IMR-90 (cell line): ENCODE results near the gene CTPS2. TPM values are rescaled to one million over a fixed set of nuclear protein-coding genes. Genes with fewer than 3 reads are reported as not detected.

Experiments
- ATAC-seq: fragments of 200-7000 bp; cut with Tn5 transposase; 2 replicates; pipeline ENCODE4 v1.9.1; 2020; ENCODE audit warnings: low read depth, mild to moderate bottlenecking, moderate library complexity
- BruUV-seq: library from RNA; stranded (reverse); fragments of 400-500 nt; replicated peaks from 2 replicates; lab custom pipeline; 2021; lab: Mats Ljungman, UMichigan
- CTCF ChIA-PET: fragments of 300-600 bp; formaldehyde crosslinking; extraction: SDS; loops from one replicate; lab custom pipeline; 2021; ENCODE audit warnings: antibody characterized with exemption; lab: Yijun Ruan, JAX
- POLR2A ChIA-PET: fragments of 300-600 bp; sonication (Branson Sonifier 250); formaldehyde crosslinking; loops from one replicate; lab custom pipeline; 2022; ENCODE audit warnings: antibody characterized with exemption; ENCODE audit not compliant: unreplicated experiment; lab: Charles Lee
- DNase-seq: peaks from one replicate; pipeline ENCODE4 v3.0.0; 2013
- H2AFZ ChIP-seq: replicated peaks from 2 replicates; pipeline ENCODE3; 2013; ENCODE audit warnings: low read length, mild to moderate bottlenecking; ENCODE audit not compliant: poor library complexity
- H2AK5ac ChIP-seq: 2 replicates; pipeline ENCODE4 v1.6.1; 2013; ENCODE audit warnings: low read depth, low read length, inconsistent platforms
- H2AK9ac ChIP-seq: replicated peaks from 2 replicates; pipeline ENCODE3; 2013; ENCODE audit warnings: mild to moderate bottlenecking, low read depth, low read length, moderate library complexity; ENCODE audit not compliant: poor library complexity
- H2BK120ac ChIP-seq: 2 replicates; pipeline ENCODE4 v1.6.1; 2013; ENCODE audit warnings: low read depth, low read length, inconsistent platforms
- H2BK15ac ChIP-seq: 3 replicates; pipeline ENCODE4 v1.6.1; 2013; ENCODE audit warnings: low read depth, low read length, inconsistent platforms
- H2BK20ac ChIP-seq: 2 replicates; pipeline ENCODE4 v1.6.1; 2013; ENCODE audit warnings: low read depth, mild to moderate bottlenecking, inconsistent platforms, low read length, moderate library complexity
- H2BK5ac ChIP-seq: 2 replicates; pipeline ENCODE4 v1.6.1; 2013; ENCODE audit warnings: mild to moderate bottlenecking, low read depth, low read length, inconsistent platforms; ENCODE audit not compliant: poor library complexity, severe bottlenecking
- H3K14ac ChIP-seq: replicated peaks from 2 replicates; pipeline ENCODE4 v1.6.1; 2013; ENCODE audit warnings: low read depth, low read length, inconsistent platforms
- H3K18ac ChIP-seq: 2 replicates; pipeline ENCODE4 v1.6.1; 2013; ENCODE audit warnings: low read depth, low read length, control low read depth
- H3K23ac ChIP-seq: 2 replicates; pipeline ENCODE4 v1.6.1; 2013; ENCODE audit warnings: low read depth, low read length, inconsistent platforms
- H3K27ac ChIP-seq: 2 replicates; pipeline ENCODE4 v1.5.1; 2013; ENCODE audit warnings: mild to moderate bottlenecking, control low read depth, low read length; ENCODE audit not compliant: insufficient read depth
- H3K27me3 ChIP-seq: 2 replicates; pipeline ENCODE4 v1.6.1; 2013; ENCODE audit warnings: low read length; ENCODE audit not compliant: control insufficient read depth, insufficient read depth
- H3K36me3 ChIP-seq: 2 replicates; pipeline ENCODE4 v1.6.1; 2013; ENCODE audit warnings: low read length, mixed read lengths; ENCODE audit not compliant: control insufficient read depth, insufficient read depth
- H3K4ac ChIP-seq: 2 replicates; pipeline ENCODE4 v1.6.1; 2013; ENCODE audit warnings: low read depth, low read length, inconsistent platforms
- H3K4me1 ChIP-seq: 2 replicates; pipeline ENCODE4 v1.6.1; 2013; ENCODE audit warnings: low read length, mixed read lengths; ENCODE audit not compliant: control insufficient read depth, insufficient read depth
- H3K4me2 ChIP-seq: 2 replicates; pipeline ENCODE4 v1.6.1; 2013; ENCODE audit warnings: low read depth, mild to moderate bottlenecking, control low read depth, low read length, moderate library complexity
- H3K4me3 ChIP-seq: 2 replicates; pipeline ENCODE4 v1.5.1; 2013; ENCODE audit warnings: low read depth, mild to moderate bottlenecking, control low read depth, low read length, moderate library complexity; ENCODE audit not compliant: insufficient read depth
- H3K56ac ChIP-seq: 2 replicates; pipeline ENCODE4 v1.6.1; 2013; ENCODE audit warnings: low read length, inconsistent platforms; ENCODE audit not compliant: insufficient read depth; ENCODE audit errors: extremely low read depth
- H3K79me1 ChIP-seq, 2 experiments: 2 replicates each; pipeline ENCODE4 v1.6.1; 2013; ENCODE audit warnings: low read length in 2 of 2, inconsistent platforms in 1 of 2, low read depth in 1 of 2
- H3K9ac ChIP-seq: 2 replicates; pipeline ENCODE4 v1.6.1; 2013; ENCODE audit warnings: low read depth, low read length, control low read depth
- H3K9me1 ChIP-seq: 2 replicates; pipeline ENCODE4 v1.6.1; 2013; ENCODE audit warnings: low read length, inconsistent platforms; ENCODE audit not compliant: insufficient read depth
- H3K9me3 ChIP-seq: 2 replicates; pipeline ENCODE4 v1.6.1; 2013; ENCODE audit warnings: low read length; ENCODE audit not compliant: control insufficient read depth, insufficient read depth
- H4K20me1 ChIP-seq: 2 replicates; pipeline ENCODE4 v1.6.1; 2013; ENCODE audit warnings: low read length, inconsistent platforms; ENCODE audit not compliant: insufficient read depth
- H4K5ac ChIP-seq: 2 replicates; pipeline ENCODE4 v1.6.1; 2013; ENCODE audit warnings: mild to moderate bottlenecking, low read depth, low read length, control low read depth
- H4K8ac ChIP-seq, 2 experiments: 2 replicates each; pipeline ENCODE4 v1.6.1; 2013; ENCODE audit warnings: low read depth in 2 of 2, low read length in 2 of 2, control low read depth in 1 of 2, inconsistent platforms in 1 of 2
- H4K91ac ChIP-seq: 2 replicates; pipeline ENCODE4 v1.6.1; 2013; ENCODE audit warnings: low read depth, low read length, inconsistent platforms; ENCODE audit not compliant: insufficient read depth
- MAFK ChIP-seq: IDR thresholded peaks from 2 replicates; pipeline ENCODE4 v1.6.1; 2012; ENCODE audit warnings: low read depth, low read length, improper control_type of control experiment
- USF2 ChIP-seq: fragments of 150-350 bp; IDR thresholded peaks from 2 replicates; pipeline ENCODE4 v1.6.1; 2017; ENCODE audit warnings: mild to moderate bottlenecking, antibody characterized with exemption, low read length, low read depth
- WGBS, 2 experiments: methylation state at CpG; one replicate each; pipeline versions ENCODE4 v1.1.5 to v1.1.7; 2013; ENCODE audit warnings: missing lambda C conversion rate in 2 of 2; ENCODE audit not compliant: insufficient read length in 1 of 2; ENCODE audit errors: extremely low coverage in 2 of 2; 5-methylcytosine and 5-hydroxymethylcytosine counted together
- dilution Hi-C: fragments of 300-500 bp; cut with HindIII; formaldehyde crosslinking; loops from one replicate; pipeline ENCODE4 v1.14.3; 2018; ENCODE audit warnings: low sequenced_read_pairs; ENCODE audit not compliant: unreplicated experiment
- in situ Hi-C: fragments of 300-500 bp; cut with MboI; formaldehyde crosslinking; loops from 3 replicates; pipeline ENCODE4 v1.14.3; 2019; ENCODE audit warnings: low sequenced_read_pairs, inconsistent platforms, mixed read lengths
- intact Hi-C: fragments of 100-400 bp; cut with micrococcal nuclease; formaldehyde crosslinking; loops from 2 replicates; pipeline ENCODE4 v1.10.0; 2022
- polyA plus RNA-seq, 3 experiments: library from polyadenylated mRNA; depleted of rRNA; stranded (reverse); fragments of >200 nt; gene quantifications; 2 replicates each; pipeline ENCODE4 v1.2.3, GENCODE V29; 2012; ENCODE audit warnings: low replicate concordance in 1 of 3
- total RNA-seq: library from RNA; depleted of rRNA; stranded (reverse); fragments of >200 nt; gene quantifications from 2 replicates; pipeline ENCODE4 v1.2.3, GENCODE V29; 2012

The CTPS2 gene
- total and polyA plus RNA-seq, 2 of the 4 experiments (the other 2 are of a cell fraction) = 6.0 to 13.1 TPM

- in situ Hi-C loops = no loop called here
- H3K23ac ChIP-seq = 0 out of 2 replicates have a peak overlapping the region, but pooled peaks have one; percentile 38
Measured at GRCh38 chrX:16651391-16652024, 61.0 kb downstream of the CTPS2 start.

More at GRCh38 chrX:16651391-16652024, 61.0 kb downstream of the CTPS2 start:
- no TSS peak for BruUV-seq
- CTCF ChIA-PET = no interaction called here
- H3K27ac ChIP-seq = no peak overlapping the region
- no peak overlapping the region for H3K4me3 ChIP-seq
- no peak overlapping the region for H4K91ac ChIP-seq
- peak overlapping the region; percentile 81 for H2BK120ac ChIP-seq
- ATAC-seq (no peak), DNase-seq (no peak)
- H3K18ac ChIP-seq = peak overlapping the region; percentile 68; the same call in 1 of the 2 replicates
- POLR2A ChIA-PET = no interaction called here
- intact Hi-C loops = no loop called here
- peak overlapping the region; percentile 70 for H2AK5ac ChIP-seq
- H3K4ac ChIP-seq = peak overlapping the region; percentile 82
- no peaks in the 10 kb centered on the region for H3K36me3 ChIP-seq
- no peaks in the 10 kb centered on the region for H4K20me1 ChIP-seq
- 59% methylated on average over 2 of the region's 4 CpGs; no CpG with 5 or more reads in 1 of the 2 experiments for WGBS, 2 experiments
- peaks cover 8% of the 10 kb centered on the region for H3K4me1 ChIP-seq
- dilution Hi-C loops = no loop called here
- H2BK5ac ChIP-seq = peak overlapping the region; percentile 66
- H3K9ac ChIP-seq = no peak overlapping the region
- no peak overlapping the region for H3K14ac ChIP-seq
- no peak overlapping the region for H3K4me2 ChIP-seq
- peaks cover 0 to 27% of the 10 kb centered on the region in 2 experiments; a peak in 2 of 4 replicates for H3K79me1 ChIP-seq
- H3K56ac ChIP-seq = no peak overlapping the region
- peak overlapping the region; percentile 60; the same call in 1 of the 3 replicates for H2BK15ac ChIP-seq
- H2AK9ac ChIP-seq = no peak overlapping the region
- no peak overlapping the region for H2AFZ ChIP-seq
- H3K9me3 ChIP-seq = no peaks in the 10 kb centered on the region
- peak; percentile 75 for TF ChIP-seq MAFK
- TF ChIP-seq USF2 = no peak
- peaks cover 3% of the 10 kb centered on the region; the same call in 1 of the 2 replicates for H3K27me3 ChIP-seq
- peak overlapping the region in 1 of 2 experiments; percentile 74; a peak in 1 of 4 replicates for H4K8ac ChIP-seq
- peak overlapping the region; percentile 80 for H2BK20ac ChIP-seq
- H4K5ac ChIP-seq = peak overlapping the region; percentile 2; the same call in 1 of the 2 replicates
- no peaks in the 10 kb centered on the region for H3K9me1 ChIP-seq
